Testis (tissue), 3 donors: Measurements from ENCODE around the gene ADAP1. TPM values are rescaled to one million over a fixed set of nuclear protein-coding genes. Genes with fewer than 3 reads are reported as not detected.

Experiments
- DNase-seq: peaks from one replicate; pipeline ENCODE4 v3.0.0-alpha.2; 2019
- H3K27ac ChIP-seq, 2 donors: fragments of 200-600 bp; sonication (generic); one replicate each; pipeline ENCODE4 v1.5.1; 2019
- H3K27me3 ChIP-seq: fragments of 200-600 bp; sonication (generic); one replicate; pipeline ENCODE4 v1.5.1; 2019
- H3K36me3 ChIP-seq: fragments of 200-600 bp; sonication (generic); one replicate; pipeline ENCODE4 v1.5.1; 2017; ENCODE audit warnings: low read depth; ENCODE audit errors: missing control alignments
- H3K4me1 ChIP-seq: fragments of 200-600 bp; sonication (generic); one replicate; pipeline ENCODE4 v1.5.1; 2019
- H3K4me3 ChIP-seq, 2 donors: fragments of 200-600 bp; sonication (generic); one replicate each; pipeline ENCODE4 v1.5.1; 2017 to 2019
- H3K9me3 ChIP-seq: fragments of 200-600 bp; sonication (generic); one replicate; pipeline ENCODE4 v1.5.1; 2017
- POLR2A ChIP-seq: fragments of 450-650 bp; IDR thresholded peaks from one replicate; pipeline ENCODE4 v1.6.1; 2017; ENCODE audit warnings: antibody characterized with exemption, mild to moderate bottlenecking, moderate library complexity
- WGBS, 2 donors: methylation state at CpG; one replicate each; pipeline ENCODE4 v1.1.5; 2018; 5-methylcytosine and 5-hydroxymethylcytosine counted together
- intact Hi-C: fragments of 100-400 bp; cut with DNase I; formaldehyde crosslinking; loops from one replicate; pipeline ENCODE4 v1.15.1; 2023; ENCODE audit warnings: low total_unique reads
- polyA plus RNA-seq: library from polyadenylated mRNA; stranded (reverse); fragments of 350-450 nt; fragmentation: Illumina TruSeq; extraction: RNeasy Lipid Tissue Mini Kit (QIAGEN cat#74804); gene quantifications from one replicate; pipeline ENCODE4 v1.2.3, GENCODE V29; 2014; ENCODE audit warnings: low read depth, low replicate concordance; ENCODE audit not compliant: insufficient read depth
- total RNA-seq, 2 donors: library from RNA; depleted of rRNA; stranded (reverse); fragments of >200 nt; gene quantifications; one replicate each; pipeline ENCODE4 v1.2.3, GENCODE V29; 2016
- TF ChIP-seq, protein P1 (sequence below), 3 experiments: fragments of 450-650 bp in 2 of 3; fragments of 200-600 bp in 1 of 3; sonication (generic) in 1 of 3; IDR thresholded peaks; one replicate each; pipeline ENCODE4 v1.5.1; 2016 to 2019; ENCODE audit warnings: antibody characterized with exemption in 3 of 3, mild to moderate bottlenecking in 2 of 3, moderate library complexity in 1 of 3

Gene ADAP1
- total and polyA plus RNA-seq, 3 donors from 2014 or later, result 2.4 to 10.9 (median 6.1) TPM

DNA sequence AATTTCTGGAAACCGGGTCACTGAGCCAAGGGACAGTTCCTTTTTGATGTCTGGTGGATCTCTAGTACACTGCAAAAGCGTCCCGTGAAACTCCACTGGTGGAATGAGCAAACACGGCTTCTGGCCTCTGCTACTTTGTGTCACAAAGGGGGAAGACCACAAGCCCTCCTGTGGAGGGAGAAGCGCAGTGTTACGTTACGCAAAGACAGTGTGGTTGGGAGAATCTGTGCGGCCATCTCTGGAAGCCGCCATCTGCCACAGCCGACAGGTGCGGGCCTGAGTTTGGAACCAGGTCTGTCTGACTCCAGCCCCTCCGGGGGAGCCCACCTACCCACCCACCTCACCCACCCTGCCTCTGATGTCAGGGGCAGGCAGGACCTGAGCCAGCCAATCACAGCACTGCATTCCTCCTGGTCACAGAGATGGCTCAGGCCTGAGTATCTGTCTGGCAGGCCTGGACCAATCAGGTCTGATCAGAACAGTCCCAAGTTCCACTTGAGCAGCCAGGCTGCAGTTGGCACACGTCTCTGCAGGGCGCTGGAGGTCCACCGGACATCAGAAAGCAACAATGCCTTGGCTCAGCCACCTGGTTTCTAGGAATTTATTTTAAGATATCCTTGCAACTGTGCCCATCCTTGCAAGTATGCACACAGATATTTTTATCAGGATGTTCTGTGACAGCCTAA is 25.5 kb upstream of the ADAP1 start:
- TF ChIP-seq, protein P1, sequence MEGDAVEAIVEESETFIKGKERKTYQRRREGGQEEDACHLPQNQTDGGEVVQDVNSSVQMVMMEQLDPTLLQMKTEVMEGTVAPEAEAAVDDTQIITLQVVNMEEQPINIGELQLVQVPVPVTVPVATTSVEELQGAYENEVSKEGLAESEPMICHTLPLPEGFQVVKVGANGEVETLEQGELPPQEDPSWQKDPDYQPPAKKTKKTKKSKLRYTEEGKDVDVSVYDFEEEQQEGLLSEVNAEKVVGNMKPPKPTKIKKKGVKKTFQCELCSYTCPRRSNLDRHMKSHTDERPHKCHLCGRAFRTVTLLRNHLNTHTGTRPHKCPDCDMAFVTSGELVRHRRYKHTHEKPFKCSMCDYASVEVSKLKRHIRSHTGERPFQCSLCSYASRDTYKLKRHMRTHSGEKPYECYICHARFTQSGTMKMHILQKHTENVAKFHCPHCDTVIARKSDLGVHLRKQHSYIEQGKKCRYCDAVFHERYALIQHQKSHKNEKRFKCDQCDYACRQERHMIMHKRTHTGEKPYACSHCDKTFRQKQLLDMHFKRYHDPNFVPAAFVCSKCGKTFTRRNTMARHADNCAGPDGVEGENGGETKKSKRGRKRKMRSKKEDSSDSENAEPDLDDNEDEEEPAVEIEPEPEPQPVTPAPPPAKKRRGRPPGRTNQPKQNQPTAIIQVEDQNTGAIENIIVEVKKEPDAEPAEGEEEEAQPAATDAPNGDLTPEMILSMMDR (IDR thresholded peaks at IDR 0.05), result no peak
- no peak for TF ChIP-seq POLR2A
- DNase-seq, result peak; percentile 84
- Histone ChIP-seq H3K27ac (no peak overlapping the region), H3K4me3 (no peak overlapping the region), H3K36me3 (no peaks in the 10 kb centered on the region), H3K4me1 (peaks cover 15% of the 10 kb centered on the region), H3K9me3 (no peaks in the 10 kb centered on the region), H3K27me3 (no peaks in the 10 kb centered on the region)
- WGBS, 2 donors, result 65 to 70% methylated on average over 13 to 15 of the region's 15 CpGs
- intact Hi-C loops, result no loop called here

GRCh38 chr7:979151-979550 is 24.7 kb upstream of the ADAP1 start:
- Histone ChIP-seq H3K4me3 (no peak overlapping the region), H3K36me3 (no peaks in the 10 kb centered on the region), H3K27ac (no peak overlapping the region), H3K27me3 (no peaks in the 10 kb centered on the region), H3K4me1 (peaks cover 19% of the 10 kb centered on the region), H3K9me3 (no peaks in the 10 kb centered on the region)
- intact Hi-C loops, result no loop called here
- WGBS, 2 donors, result 85 to 89% methylated on average over 16 of the region's 16 CpGs
- no peak for DNase-seq
- TF ChIP-seq POLR2A, result no peak
- TF ChIP-seq, protein P1 (IDR thresholded peaks at IDR 0.05), result no peak

DNA sequence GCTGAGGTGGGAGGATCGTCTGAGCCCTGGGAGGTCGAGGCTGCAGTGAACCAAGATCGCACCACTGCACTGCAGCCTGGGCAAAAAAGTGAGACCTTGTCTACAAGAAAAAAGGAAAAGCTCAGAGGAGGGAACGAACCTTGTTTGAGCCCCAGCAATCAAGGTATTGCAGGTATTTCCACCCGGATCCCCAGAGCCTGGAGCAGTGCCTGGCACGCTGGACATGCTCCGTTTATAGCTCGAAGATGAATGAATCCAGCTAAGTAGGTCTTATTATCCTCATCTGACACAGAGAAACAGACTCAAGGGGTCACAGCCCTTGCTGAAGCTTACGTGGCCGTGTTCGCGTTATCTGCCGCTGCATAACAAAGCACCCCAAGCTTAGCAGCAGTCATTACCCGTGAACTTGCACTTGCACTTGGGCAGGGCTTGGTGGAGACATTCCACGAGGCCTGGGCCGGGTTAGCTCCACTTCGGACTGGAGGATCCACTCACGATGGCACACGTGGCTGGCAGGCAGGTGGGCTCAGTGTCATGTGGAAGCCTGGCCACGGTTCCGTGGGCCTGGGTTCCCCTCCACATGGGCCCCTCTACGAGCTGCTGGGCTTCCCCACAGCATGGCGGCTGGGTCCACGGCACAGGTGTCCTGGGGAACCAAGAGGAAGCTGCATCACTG is 24.1 kb upstream of the ADAP1 start:
- no peaks in the 10 kb centered on the region for H3K27me3 ChIP-seq
- intact Hi-C loops, result no loop called here
- peaks cover 24% of the 10 kb centered on the region for H3K4me1 ChIP-seq
- no peaks in the 10 kb centered on the region for H3K9me3 ChIP-seq
- H3K27ac ChIP-seq, result no peak overlapping the region
- DNase-seq, result no peak
- TF ChIP-seq, protein P1 (IDR thresholded peaks at IDR 0.05), result no peak
- no peak for TF ChIP-seq POLR2A
- 91% methylated on average over 20 to 24 of the region's 24 CpGs for WGBS, 2 donors
- no peaks in the 10 kb centered on the region for H3K36me3 ChIP-seq
- no peak overlapping the region for H3K4me3 ChIP-seq

- no peaks in the 10 kb centered on the region for H3K27me3 ChIP-seq
- H3K36me3 ChIP-seq, result no peaks in the 10 kb centered on the region
- H3K27ac ChIP-seq, result peak overlapping the region in 1 of 2 donors; percentile 65
- no peaks in the 10 kb centered on the region for H3K9me3 ChIP-seq
- DNase-seq, result no peak
- WGBS, 2 donors, result 69 to 80% methylated on average over 6 to 7 of the region's 7 CpGs
- intact Hi-C loops, result no loop called here
- TF ChIP-seq, protein P1 (IDR thresholded peaks at IDR 0.05), result no peak
- TF ChIP-seq POLR2A, result no peak
- H3K4me1 ChIP-seq, result peaks cover 26% of the 10 kb centered on the region
- no peak overlapping the region for H3K4me3 ChIP-seq
Observed at GRCh38 chr7:978049-978346, 23.5 kb upstream of the ADAP1 start.
